Progenitor cell of endocrine pancreas (in vitro differentiated cells): ENCODE data around the gene ADAP2. TPM values are rescaled to one million over a fixed set of nuclear protein-coding genes. Genes with fewer than 3 reads are reported as not detected.

Experiments used
- DNase-seq: peaks from one replicate; pipeline ENCODE4 v3.0.0; 2021; ENCODE audit warnings: low spot score; ENCODE audit not compliant: unreplicated experiment
- H3K27ac Mint-ChIP-seq: 2 replicates; pipeline ENCODE4 v1.8.0; 2021; ENCODE audit warnings: mild to moderate bottlenecking, moderate library complexity, mixed read lengths
- H3K27me3 Mint-ChIP-seq: 2 replicates; pipeline ENCODE4 v1.8.0; 2021; ENCODE audit warnings: mixed read lengths
- H3K36me3 Mint-ChIP-seq: 2 replicates; pipeline ENCODE4 v1.8.0; 2022; ENCODE audit warnings: mixed read lengths; ENCODE audit not compliant: insufficient read depth
- H3K4me1 Mint-ChIP-seq: 2 replicates; pipeline ENCODE4 v1.8.0; 2021; ENCODE audit warnings: low read depth, mixed read lengths
- H3K4me3 Mint-ChIP-seq: 2 replicates; pipeline ENCODE4 v1.8.0; 2021; ENCODE audit warnings: low read depth, mild to moderate bottlenecking, moderate library complexity, mixed read lengths
- H3K9me3 Mint-ChIP-seq: 2 replicates; pipeline ENCODE4 v1.8.0; 2021; ENCODE audit warnings: low read depth, mixed read lengths
- total RNA-seq: library from RNA; stranded (reverse); gene quantifications from 2 replicates; pipeline ENCODE4 v1.2.1, GENCODE V29; 2021
- TF ChIP-seq, protein P1 (sequence below): fragments of 200-600 bp; sonication (generic); IDR thresholded peaks from one replicate; pipeline ENCODE4 v1.5.0; 2021; ENCODE audit warnings: antibody characterized with exemption, mild to moderate bottlenecking; ENCODE audit not compliant: unreplicated experiment

ADAP2 gene
- total RNA-seq, 1 donor from 2014 or later: 1.2 TPM

- TF ChIP-seq, protein P1, sequence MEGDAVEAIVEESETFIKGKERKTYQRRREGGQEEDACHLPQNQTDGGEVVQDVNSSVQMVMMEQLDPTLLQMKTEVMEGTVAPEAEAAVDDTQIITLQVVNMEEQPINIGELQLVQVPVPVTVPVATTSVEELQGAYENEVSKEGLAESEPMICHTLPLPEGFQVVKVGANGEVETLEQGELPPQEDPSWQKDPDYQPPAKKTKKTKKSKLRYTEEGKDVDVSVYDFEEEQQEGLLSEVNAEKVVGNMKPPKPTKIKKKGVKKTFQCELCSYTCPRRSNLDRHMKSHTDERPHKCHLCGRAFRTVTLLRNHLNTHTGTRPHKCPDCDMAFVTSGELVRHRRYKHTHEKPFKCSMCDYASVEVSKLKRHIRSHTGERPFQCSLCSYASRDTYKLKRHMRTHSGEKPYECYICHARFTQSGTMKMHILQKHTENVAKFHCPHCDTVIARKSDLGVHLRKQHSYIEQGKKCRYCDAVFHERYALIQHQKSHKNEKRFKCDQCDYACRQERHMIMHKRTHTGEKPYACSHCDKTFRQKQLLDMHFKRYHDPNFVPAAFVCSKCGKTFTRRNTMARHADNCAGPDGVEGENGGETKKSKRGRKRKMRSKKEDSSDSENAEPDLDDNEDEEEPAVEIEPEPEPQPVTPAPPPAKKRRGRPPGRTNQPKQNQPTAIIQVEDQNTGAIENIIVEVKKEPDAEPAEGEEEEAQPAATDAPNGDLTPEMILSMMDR: no peak
- H3K36me3 Mint-ChIP-seq: no peaks in the 10 kb centered on the region
- H3K27me3 Mint-ChIP-seq: no peaks in the 10 kb centered on the region
- no peak overlapping the region for H3K27ac Mint-ChIP-seq
- peaks cover 5% of the 10 kb centered on the region for H3K4me1 Mint-ChIP-seq
- DNase-seq: no peak
- H3K9me3 Mint-ChIP-seq: no peaks in the 10 kb centered on the region
- no peak overlapping the region for H3K4me3 Mint-ChIP-seq
These were observed 29.1 kb downstream of the ADAP2 start for GRCh38 chr17:30950669-30951399.

DNA sequence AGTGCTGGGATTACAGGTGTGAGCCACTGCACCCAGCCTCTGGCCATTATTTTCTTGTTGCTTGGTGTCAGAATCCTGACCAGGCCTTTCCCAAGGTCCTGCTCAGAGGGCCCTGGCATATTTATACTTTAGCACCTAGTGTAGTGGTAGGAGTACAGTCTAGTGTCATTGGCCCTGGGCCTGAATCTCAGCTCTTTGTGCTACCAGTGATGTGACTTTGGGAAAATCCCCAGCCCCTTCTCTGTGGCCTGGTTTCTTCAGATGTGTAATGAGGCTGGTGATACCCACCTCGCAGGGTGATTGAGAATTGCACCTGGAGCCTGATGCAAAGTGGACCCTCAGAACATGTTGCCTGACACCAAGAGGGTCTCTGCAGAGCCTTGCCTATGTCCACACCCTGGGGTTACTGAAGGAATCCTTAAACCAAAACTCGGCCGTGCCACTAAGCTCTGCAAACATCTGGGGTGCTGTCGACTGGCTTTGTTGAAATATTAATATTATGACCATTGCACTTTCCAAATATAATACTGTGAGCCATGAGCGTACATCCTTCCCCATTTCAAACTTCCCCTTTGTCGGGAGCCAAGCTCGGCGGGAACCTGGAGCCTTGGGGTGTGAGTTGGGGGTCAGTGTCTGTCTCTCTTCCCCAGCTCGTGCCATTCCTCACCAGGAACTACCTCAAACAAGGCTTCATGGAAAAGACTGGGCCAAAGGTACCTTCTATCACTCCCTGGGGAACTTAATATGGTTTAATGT lies 31.1 kb downstream of the ADAP2 start:
- H3K4me3 Mint-ChIP-seq: no peak overlapping the region
- H3K9me3 Mint-ChIP-seq: no peaks in the 10 kb centered on the region
- peaks cover 2% of the 10 kb centered on the region for H3K4me1 Mint-ChIP-seq
- no peak overlapping the region for H3K27ac Mint-ChIP-seq
- H3K36me3 Mint-ChIP-seq: no peaks in the 10 kb centered on the region
- TF ChIP-seq, protein P1: no peak
- DNase-seq: no peak
- peaks cover 11% of the 10 kb centered on the region for H3K27me3 Mint-ChIP-seq

DNA sequence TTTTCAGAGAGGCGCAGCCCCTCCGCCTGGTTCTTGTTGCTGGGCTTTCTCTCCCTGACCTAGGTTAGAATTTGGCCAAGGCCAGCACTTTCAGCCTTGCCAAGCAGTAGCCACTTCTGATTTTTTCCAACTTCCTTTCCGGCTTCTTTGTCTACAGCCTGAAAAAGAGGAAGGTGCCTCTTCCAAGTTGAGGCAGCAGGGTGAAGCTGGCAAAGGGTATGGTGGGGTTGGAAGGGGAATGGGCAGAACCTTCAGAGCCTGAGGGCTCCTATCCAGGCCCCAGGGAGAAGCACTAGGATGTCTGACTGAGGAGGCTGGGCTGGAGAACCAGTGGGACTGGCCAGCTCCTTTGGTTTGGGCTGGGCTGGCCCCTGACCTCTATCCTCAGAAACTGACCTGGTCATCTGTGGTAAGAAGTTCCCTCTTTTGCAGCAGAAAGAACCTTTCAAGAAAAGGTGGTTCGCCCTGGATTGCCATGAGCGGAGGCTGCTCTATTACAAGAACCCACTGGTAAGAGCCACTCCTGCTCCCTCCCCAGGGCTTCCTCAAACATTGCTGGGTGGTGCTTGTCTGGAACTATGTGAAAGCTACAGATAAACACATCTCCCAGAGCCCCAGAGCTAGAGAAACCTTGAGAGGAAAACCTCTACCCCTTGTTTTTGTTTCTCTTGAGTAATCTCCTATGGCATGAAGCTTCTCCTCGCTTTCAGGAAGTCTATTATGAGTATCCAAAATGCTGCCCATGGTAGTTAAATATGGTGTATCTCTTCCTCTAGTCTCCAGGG lies 32.5 kb downstream of the ADAP2 start:
- H3K9me3 Mint-ChIP-seq: no peaks in the 10 kb centered on the region
- no peak overlapping the region for H3K4me3 Mint-ChIP-seq
- no peak overlapping the region for H3K27ac Mint-ChIP-seq
- peaks cover 17% of the 10 kb centered on the region for H3K27me3 Mint-ChIP-seq
- TF ChIP-seq, protein P1: no peak
- H3K36me3 Mint-ChIP-seq: no peaks in the 10 kb centered on the region
- no peaks in the 10 kb centered on the region for H3K4me1 Mint-ChIP-seq
- no peak for DNase-seq

DNA sequence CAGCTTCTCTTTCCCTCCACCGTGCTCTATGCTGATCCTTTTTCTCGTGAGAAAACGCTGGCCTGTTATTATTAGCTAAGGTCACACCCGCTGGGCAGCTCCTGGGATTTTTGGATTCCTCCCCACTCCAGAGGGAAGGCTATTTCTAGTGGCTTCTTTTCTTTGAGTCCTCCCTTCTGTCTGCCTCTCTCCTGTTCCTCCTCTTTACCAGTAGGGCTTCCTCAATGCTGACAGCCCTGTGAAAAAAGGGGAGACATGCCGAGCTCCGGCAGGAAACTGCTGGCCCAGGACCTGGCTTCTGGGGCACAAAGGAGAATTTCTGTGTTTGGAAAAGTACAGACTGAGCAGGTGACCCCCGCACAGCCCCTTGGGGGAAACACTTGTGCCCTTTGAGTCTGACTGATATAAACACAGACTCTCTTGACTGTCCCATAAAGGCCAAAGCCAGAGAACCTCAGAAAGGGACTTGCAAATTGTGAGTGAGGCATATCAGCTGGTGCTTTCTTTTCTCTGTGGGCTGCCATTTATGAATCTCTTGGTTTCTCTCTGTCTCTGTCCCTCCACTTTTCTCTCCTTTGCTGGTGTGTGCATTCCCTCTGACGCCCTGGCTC lies 35.1 kb downstream of the ADAP2 start:
- Mint-ChIP-seq H3K27me3 (peaks cover 17% of the 10 kb centered on the region), H3K9me3 (no peaks in the 10 kb centered on the region), H3K27ac (peak overlapping the region; percentile 59), H3K4me1 (no peaks in the 10 kb centered on the region), H3K36me3 (no peaks in the 10 kb centered on the region), H3K4me3 (no peak overlapping the region)
- no peak for DNase-seq
- TF ChIP-seq, protein P1: no peak

- H3K9me3 Mint-ChIP-seq: no peaks in the 10 kb centered on the region
- no peak overlapping the region for H3K4me3 Mint-ChIP-seq
- no peaks in the 10 kb centered on the region for H3K4me1 Mint-ChIP-seq
- no peak for DNase-seq
- no peak overlapping the region for H3K27ac Mint-ChIP-seq
- peaks cover 17% of the 10 kb centered on the region for H3K27me3 Mint-ChIP-seq
- TF ChIP-seq, protein P1: no peak
- H3K36me3 Mint-ChIP-seq: no peaks in the 10 kb centered on the region
These were observed 36.0 kb downstream of the ADAP2 start for GRCh38 chr17:30957741-30958140.
